ENCODE measurements around the gene CACTIN. TPM values are rescaled to one million over a fixed set of nuclear protein-coding genes. Genes with fewer than 3 reads are reported as not detected.
"Not testable (repeated sequence)": the region's sequence is repeated elsewhere in the genome, so short reads cannot be mapped to it uniquely, and the experiment has no call there.

The CACTIN gene
- total and polyA plus RNA-seq, 2 experiments from 2014 or later, result 19.4 to 49.0 TPM

DNA sequence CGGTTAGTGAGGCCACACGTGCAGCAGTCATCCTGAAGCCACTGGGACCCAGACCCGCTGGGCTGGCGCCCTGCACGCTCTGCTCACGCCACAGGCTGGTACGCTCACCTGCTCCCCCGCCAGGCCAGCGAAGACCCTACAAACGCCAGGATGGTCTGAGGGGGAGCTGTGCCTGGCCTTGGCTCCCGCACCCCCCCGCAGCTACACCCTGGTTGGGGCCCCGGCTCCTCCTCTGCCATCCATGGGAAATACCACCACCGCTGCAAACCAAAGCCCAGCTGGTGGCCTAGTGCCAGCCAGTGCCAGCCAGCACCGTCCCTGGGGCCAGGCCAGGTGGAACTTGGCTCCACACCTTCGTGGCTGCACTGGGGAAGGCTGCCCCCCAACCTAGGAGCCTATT is 23.3 kb upstream of the CACTIN start:
- no peaks in the 10 kb centered on the region for H3K9me3 ChIP-seq (ENCODE audit: low read depth)
- TF ChIP-seq, protein P1, sequence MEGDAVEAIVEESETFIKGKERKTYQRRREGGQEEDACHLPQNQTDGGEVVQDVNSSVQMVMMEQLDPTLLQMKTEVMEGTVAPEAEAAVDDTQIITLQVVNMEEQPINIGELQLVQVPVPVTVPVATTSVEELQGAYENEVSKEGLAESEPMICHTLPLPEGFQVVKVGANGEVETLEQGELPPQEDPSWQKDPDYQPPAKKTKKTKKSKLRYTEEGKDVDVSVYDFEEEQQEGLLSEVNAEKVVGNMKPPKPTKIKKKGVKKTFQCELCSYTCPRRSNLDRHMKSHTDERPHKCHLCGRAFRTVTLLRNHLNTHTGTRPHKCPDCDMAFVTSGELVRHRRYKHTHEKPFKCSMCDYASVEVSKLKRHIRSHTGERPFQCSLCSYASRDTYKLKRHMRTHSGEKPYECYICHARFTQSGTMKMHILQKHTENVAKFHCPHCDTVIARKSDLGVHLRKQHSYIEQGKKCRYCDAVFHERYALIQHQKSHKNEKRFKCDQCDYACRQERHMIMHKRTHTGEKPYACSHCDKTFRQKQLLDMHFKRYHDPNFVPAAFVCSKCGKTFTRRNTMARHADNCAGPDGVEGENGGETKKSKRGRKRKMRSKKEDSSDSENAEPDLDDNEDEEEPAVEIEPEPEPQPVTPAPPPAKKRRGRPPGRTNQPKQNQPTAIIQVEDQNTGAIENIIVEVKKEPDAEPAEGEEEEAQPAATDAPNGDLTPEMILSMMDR (IDR thresholded peaks at IDR 0.05; ENCODE audit: low read depth, low read length), result no peak

GRCh38 chr19:3648037-3648905 is 21.7 kb upstream of the CACTIN start:
- TF ChIP-seq, protein P1 (IDR thresholded peaks at IDR 0.05; ENCODE audit: low read depth, low read length), result no peak
- H3K36me3 ChIP-seq, result peaks cover 7% of the 10 kb centered on the region
- no peaks in the 10 kb centered on the region for H3K4me1 ChIP-seq (ENCODE audit: low read depth)
- no peak for DNase-seq (ENCODE audit: low read depth in 1 of 2, low spot score in 1 of 2)
- H3K4me3 ChIP-seq, result no peak overlapping the region
- H3K27me3 ChIP-seq, result no peaks in the 10 kb centered on the region
- no peak overlapping the region for H3K27ac ChIP-seq
- no peaks in the 10 kb centered on the region for H3K9me3 ChIP-seq (ENCODE audit: low read depth)

More for the DNA sequence above, 23.3 kb upstream of the CACTIN start:
- no peak for DNase-seq (ENCODE audit: low read depth in 1 of 2, low spot score in 1 of 2)
- no peaks in the 10 kb centered on the region for H3K4me1 ChIP-seq (ENCODE audit: low read depth)
- H3K4me3 ChIP-seq, result no peak overlapping the region
- no peak overlapping the region for H3K27ac ChIP-seq
- H3K36me3 ChIP-seq, result peaks cover 7% of the 10 kb centered on the region
- H3K27me3 ChIP-seq, result no peaks in the 10 kb centered on the region

GRCh38 chr19:3647102-3647501 is 20.5 kb upstream of the CACTIN start:
- not testable (repeated sequence) for H3K4me3 ChIP-seq; H3K4me1 ChIP-seq (ENCODE audit: low read depth); H3K36me3 ChIP-seq; H3K27me3 ChIP-seq; DNase-seq (ENCODE audit: low read depth in 1 of 2, low spot score in 1 of 2); H3K9me3 ChIP-seq (ENCODE audit: low read depth); H3K27ac ChIP-seq

DNA sequence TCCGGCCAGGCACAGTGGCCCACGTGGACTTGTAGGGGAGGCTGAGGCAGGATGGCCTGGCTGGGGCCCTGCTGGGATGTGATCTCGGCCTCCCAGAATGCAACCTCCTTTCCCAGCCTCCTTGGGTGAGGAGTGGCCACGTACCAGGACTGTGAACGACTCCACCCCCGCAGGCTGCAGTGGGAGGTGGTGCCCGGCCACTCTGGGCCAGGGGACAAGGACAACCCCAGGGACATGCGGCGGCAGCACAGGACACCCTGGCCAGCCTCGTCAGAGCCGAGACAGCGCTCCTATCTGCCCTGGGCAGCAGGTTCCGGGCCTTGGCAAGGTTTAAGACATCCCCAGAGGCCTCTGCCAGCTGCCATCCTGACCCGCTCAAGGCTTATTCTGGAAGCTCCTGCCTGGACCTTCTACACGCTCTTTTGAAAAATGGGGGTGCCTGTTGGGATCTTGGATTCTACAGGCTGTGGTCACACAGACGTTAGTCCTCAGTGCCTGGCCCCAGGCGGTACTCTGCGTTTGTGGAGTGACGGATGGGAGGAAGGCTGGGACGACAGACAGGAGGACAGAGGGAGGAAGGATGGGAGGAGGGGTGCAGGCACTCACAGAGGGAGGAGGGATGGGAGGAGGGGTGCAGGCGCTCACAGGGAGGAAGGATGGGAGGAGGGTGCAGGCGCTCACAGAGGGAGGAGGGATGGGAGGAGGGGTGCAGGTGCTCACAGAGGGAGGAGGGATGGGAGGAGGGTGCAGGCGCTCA is 19.9 kb upstream of the CACTIN start:
- no peak overlapping the region for H3K27ac ChIP-seq
- H3K4me1 ChIP-seq (ENCODE audit: low read depth), result no peaks in the 10 kb centered on the region
- H3K9me3 ChIP-seq (ENCODE audit: low read depth), result no peaks in the 10 kb centered on the region
- TF ChIP-seq, protein P1 (IDR thresholded peaks at IDR 0.05; ENCODE audit: low read depth, low read length), result no peak
- no peaks in the 10 kb centered on the region for H3K27me3 ChIP-seq
- no peak overlapping the region for H3K4me3 ChIP-seq
- no peaks in the 10 kb centered on the region for H3K36me3 ChIP-seq
- no peak for DNase-seq (ENCODE audit: low read depth in 1 of 2, low spot score in 1 of 2)

DNA sequence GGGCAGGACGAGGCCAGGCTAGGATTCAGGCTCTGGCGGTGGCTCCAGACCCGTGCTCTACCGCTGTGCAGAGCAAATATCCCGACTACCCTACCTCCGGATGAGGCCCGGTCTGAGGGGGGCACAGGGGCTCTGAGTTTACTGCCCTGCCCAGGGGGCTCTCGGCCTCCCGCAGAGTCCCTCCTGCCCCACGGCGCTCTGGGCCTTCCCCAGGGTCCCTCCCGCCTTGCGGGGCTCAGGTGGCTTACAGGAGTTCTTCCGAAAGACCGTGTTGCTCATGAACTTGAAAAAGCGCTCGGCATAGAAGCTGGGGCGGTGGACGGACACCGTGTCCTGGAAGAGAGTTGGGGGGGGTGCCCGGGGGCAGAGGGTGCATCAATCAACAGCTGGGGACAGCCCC is 19.1 kb upstream of the CACTIN start:
- Histone ChIP-seq H3K4me3 (no peak overlapping the region), H3K36me3 (no peaks in the 10 kb centered on the region), H3K27ac (no peak overlapping the region), H3K9me3 (ENCODE audit: low read depth) (no peaks in the 10 kb centered on the region), H3K4me1 (ENCODE audit: low read depth) (no peaks in the 10 kb centered on the region), H3K27me3 (no peaks in the 10 kb centered on the region)
- DNase-seq (ENCODE audit: low read depth in 1 of 2, low spot score in 1 of 2), result no peak
- TF ChIP-seq, protein P1 (IDR thresholded peaks at IDR 0.05; ENCODE audit: low read depth, low read length), result no peak

DNA sequence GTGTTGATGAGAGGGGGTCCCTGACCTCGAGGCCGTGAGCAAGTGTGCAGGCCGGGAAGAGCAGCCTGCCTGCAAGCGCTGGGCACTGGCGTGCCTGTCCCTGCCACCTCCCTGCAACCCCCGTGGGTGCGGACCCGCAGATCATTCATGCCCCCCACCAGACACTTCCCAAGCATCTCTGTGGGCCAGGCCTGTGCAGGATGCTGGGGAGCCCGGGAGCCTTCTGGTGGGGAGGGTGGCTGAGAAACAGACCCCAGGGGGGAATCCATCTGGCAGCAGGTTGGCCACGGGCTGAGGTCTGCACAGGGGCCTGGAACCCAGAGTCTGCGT is 18.4 kb upstream of the CACTIN start:
- no peak for DNase-seq (ENCODE audit: low read depth in 1 of 2, low spot score in 1 of 2)
- no peak overlapping the region for H3K27ac ChIP-seq
- TF ChIP-seq, protein P1 (IDR thresholded peaks at IDR 0.05; ENCODE audit: low read depth, low read length), result no peak
- H3K4me1 ChIP-seq (ENCODE audit: low read depth), result no peaks in the 10 kb centered on the region
- H3K27me3 ChIP-seq, result no peaks in the 10 kb centered on the region
- no peak overlapping the region for H3K4me3 ChIP-seq
- H3K36me3 ChIP-seq, result no peaks in the 10 kb centered on the region
- H3K9me3 ChIP-seq (ENCODE audit: low read depth), result no peaks in the 10 kb centered on the region

Data from cardiac muscle cell (in vitro differentiated cells and primary cell).